ENCODE results near the gene ITGB6.

DNA sequence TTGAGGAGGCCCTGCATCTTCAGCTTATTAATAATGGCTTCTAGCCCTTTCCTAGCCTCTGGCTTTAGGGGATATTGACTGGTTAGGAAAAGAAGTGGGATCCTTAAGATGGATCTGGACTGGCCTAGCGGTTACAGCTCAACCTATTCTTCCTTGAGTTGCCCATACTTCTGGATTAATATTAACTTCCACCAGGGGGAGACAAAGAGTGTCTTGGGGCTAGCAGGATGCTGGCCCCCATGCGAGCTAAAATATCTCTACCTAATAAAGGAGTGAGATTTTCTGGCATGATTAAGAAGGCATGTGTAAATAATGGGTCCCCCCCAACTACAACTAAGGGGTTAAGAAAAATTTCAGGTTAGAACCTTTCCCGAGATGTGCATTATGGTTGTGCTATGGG is 114.4 kb downstream of the ITGB6 start:
- TF ChIP-seq, protein P1, sequence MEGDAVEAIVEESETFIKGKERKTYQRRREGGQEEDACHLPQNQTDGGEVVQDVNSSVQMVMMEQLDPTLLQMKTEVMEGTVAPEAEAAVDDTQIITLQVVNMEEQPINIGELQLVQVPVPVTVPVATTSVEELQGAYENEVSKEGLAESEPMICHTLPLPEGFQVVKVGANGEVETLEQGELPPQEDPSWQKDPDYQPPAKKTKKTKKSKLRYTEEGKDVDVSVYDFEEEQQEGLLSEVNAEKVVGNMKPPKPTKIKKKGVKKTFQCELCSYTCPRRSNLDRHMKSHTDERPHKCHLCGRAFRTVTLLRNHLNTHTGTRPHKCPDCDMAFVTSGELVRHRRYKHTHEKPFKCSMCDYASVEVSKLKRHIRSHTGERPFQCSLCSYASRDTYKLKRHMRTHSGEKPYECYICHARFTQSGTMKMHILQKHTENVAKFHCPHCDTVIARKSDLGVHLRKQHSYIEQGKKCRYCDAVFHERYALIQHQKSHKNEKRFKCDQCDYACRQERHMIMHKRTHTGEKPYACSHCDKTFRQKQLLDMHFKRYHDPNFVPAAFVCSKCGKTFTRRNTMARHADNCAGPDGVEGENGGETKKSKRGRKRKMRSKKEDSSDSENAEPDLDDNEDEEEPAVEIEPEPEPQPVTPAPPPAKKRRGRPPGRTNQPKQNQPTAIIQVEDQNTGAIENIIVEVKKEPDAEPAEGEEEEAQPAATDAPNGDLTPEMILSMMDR (IDR thresholded peaks at IDR 0.05) = no peak
- no peak for TF ChIP-seq POLR2AphosphoS5 (IDR thresholded peaks at IDR 0.05; ENCODE audit: insufficient read depth in 1 of 2, low read depth in 1 of 2)
- no peak for TF ChIP-seq POLR2A (IDR thresholded peaks at IDR 0.05)

All from vagina (tissue), 2 donors.